ENCODE measurements around the gene ME1.

DNA sequence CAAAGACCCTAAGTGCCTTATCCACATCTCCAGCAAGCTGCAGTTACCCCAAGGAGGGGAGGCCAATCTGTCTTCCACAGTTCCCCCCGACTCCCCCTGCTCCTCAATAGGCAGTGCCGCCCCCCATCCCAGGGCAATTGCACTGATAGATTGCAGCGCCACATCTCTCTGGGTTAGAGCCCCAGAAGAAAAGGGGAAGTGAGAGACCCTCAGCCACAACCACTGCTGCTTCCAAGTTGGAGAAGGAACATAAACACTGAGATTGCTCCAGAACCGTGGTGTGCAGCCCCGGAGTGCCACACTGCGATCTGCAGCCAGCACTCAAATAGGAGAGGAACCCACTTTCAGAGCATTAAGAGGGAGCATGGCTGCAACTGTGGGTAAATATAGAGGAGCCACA lies 136.2 kb downstream of the ME1 start:
- TF ChIP-seq, protein P1, sequence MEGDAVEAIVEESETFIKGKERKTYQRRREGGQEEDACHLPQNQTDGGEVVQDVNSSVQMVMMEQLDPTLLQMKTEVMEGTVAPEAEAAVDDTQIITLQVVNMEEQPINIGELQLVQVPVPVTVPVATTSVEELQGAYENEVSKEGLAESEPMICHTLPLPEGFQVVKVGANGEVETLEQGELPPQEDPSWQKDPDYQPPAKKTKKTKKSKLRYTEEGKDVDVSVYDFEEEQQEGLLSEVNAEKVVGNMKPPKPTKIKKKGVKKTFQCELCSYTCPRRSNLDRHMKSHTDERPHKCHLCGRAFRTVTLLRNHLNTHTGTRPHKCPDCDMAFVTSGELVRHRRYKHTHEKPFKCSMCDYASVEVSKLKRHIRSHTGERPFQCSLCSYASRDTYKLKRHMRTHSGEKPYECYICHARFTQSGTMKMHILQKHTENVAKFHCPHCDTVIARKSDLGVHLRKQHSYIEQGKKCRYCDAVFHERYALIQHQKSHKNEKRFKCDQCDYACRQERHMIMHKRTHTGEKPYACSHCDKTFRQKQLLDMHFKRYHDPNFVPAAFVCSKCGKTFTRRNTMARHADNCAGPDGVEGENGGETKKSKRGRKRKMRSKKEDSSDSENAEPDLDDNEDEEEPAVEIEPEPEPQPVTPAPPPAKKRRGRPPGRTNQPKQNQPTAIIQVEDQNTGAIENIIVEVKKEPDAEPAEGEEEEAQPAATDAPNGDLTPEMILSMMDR (IDR thresholded peaks at IDR 0.05): no peak
- no peak for TF ChIP-seq POLR2AphosphoS5 (IDR thresholded peaks at IDR 0.05)

Measured in prostate gland (tissue), 2 donors.